H9 (cell line): ENCODE data around the gene MICALL2. TPM values are rescaled to one million over a fixed set of nuclear protein-coding genes. Genes with fewer than 3 reads are reported as not detected.

Experiments
- DNase-seq: peaks from one replicate; pipeline ENCODE4 v3.0.0-alpha.2; 2017
- H2AFZ ChIP-seq: one replicate; pipeline ENCODE4 v1.6.1; 2013; ENCODE audit warnings: mild to moderate bottlenecking, low read length, control low read depth, moderate library complexity
- H2AK5ac ChIP-seq: 2 replicates; pipeline ENCODE4 v1.6.1; 2013; ENCODE audit warnings: low read length, control low read depth, mixed read lengths; ENCODE audit not compliant: insufficient read length
- H2BK120ac ChIP-seq: one replicate; pipeline ENCODE4 v1.6.1; 2013; ENCODE audit warnings: low read depth, mild to moderate bottlenecking, low read length, control low read depth, inconsistent platforms; ENCODE audit not compliant: poor library complexity, severe bottlenecking
- H2BK12ac ChIP-seq: 2 replicates; pipeline ENCODE4 v1.6.1; 2013; ENCODE audit warnings: low read length, control low read depth, mixed read lengths, low read depth; ENCODE audit not compliant: insufficient read length
- H2BK15ac ChIP-seq: 2 replicates; pipeline ENCODE4 v1.6.1; 2013; ENCODE audit warnings: low read depth, low read length, control low read depth
- H2BK20ac ChIP-seq: one replicate; pipeline ENCODE4 v1.6.1; 2013; ENCODE audit warnings: low read depth, mild to moderate bottlenecking, low read length, control low read depth, inconsistent platforms; ENCODE audit not compliant: poor library complexity, severe bottlenecking
- H2BK5ac ChIP-seq: 2 replicates; pipeline ENCODE4 v1.6.1; 2013; ENCODE audit warnings: low read length, control low read depth, mixed read lengths; ENCODE audit not compliant: insufficient read length
- H3K14ac ChIP-seq: 2 replicates; pipeline ENCODE4 v1.6.1; 2013; ENCODE audit warnings: low read length, control low read depth; ENCODE audit not compliant: insufficient read depth
- H3K18ac ChIP-seq: 2 replicates; pipeline ENCODE4 v1.6.1; 2013; ENCODE audit warnings: low read depth, mild to moderate bottlenecking, mixed read lengths, low read length, control low read depth; ENCODE audit not compliant: insufficient read length
- H3K23ac ChIP-seq: 2 replicates; pipeline ENCODE4 v1.6.1; 2013; ENCODE audit warnings: low read length, control low read depth, mixed read lengths, low read depth; ENCODE audit not compliant: insufficient read length
- H3K23me2 ChIP-seq: 2 replicates; pipeline ENCODE4 v1.6.1; 2013; ENCODE audit warnings: low read depth, mild to moderate bottlenecking, mixed read lengths, low read length, control low read depth; ENCODE audit not compliant: insufficient read length, poor library complexity, severe bottlenecking
- H3K27ac ChIP-seq: 2 replicates; pipeline ENCODE4 v1.5.1; 2013; ENCODE audit warnings: low read length, control low read depth, mixed read lengths, low read depth; ENCODE audit not compliant: insufficient read length
- H3K27me3 ChIP-seq: 2 replicates; pipeline ENCODE4 v1.6.1; 2013; ENCODE audit warnings: low read length, control low read depth, inconsistent platforms; ENCODE audit not compliant: insufficient read depth
- H3K4ac ChIP-seq: 2 replicates; pipeline ENCODE4 v1.6.1; 2013; ENCODE audit warnings: low read depth, mild to moderate bottlenecking, control low read depth, inconsistent platforms, low read length, moderate library complexity
- H3K4me1 ChIP-seq: 2 replicates; pipeline ENCODE4 v1.6.1; 2013; ENCODE audit warnings: low read length, control low read depth, inconsistent platforms; ENCODE audit not compliant: insufficient read depth
- H3K4me2 ChIP-seq: 2 replicates; pipeline ENCODE4 v1.6.1; 2013; ENCODE audit warnings: low read length, control low read depth, mixed read lengths; ENCODE audit not compliant: insufficient read length, insufficient read depth
- H3K56ac ChIP-seq: 2 replicates; pipeline ENCODE4 v1.6.1; 2013; ENCODE audit warnings: low read depth, mild to moderate bottlenecking, mixed read lengths, low read length, control low read depth; ENCODE audit not compliant: insufficient read length
- H3K79me1 ChIP-seq: 2 replicates; pipeline ENCODE4 v1.6.1; 2013; ENCODE audit warnings: low read depth, mild to moderate bottlenecking, moderate library complexity, low read length, control low read depth, inconsistent platforms; ENCODE audit not compliant: insufficient read depth, poor library complexity, severe bottlenecking
- H3K79me2 ChIP-seq: 2 replicates; pipeline ENCODE4 v1.6.1; 2013; ENCODE audit warnings: low read length, control low read depth, inconsistent platforms; ENCODE audit not compliant: insufficient read depth
- H3K9ac ChIP-seq: 2 replicates; pipeline ENCODE4 v1.6.1; 2013; ENCODE audit warnings: low read length, control low read depth, mixed read lengths; ENCODE audit not compliant: insufficient read length; ENCODE audit errors: extremely low read depth
- H3K9me3 ChIP-seq: one replicate; pipeline ENCODE4 v1.6.1; 2013; ENCODE audit warnings: low read depth, low read length, inconsistent platforms; ENCODE audit not compliant: control insufficient read depth
- H3T11ph ChIP-seq: one replicate; pipeline ENCODE4 v1.6.1; 2013; ENCODE audit warnings: mild to moderate bottlenecking, low read length, control low read depth, inconsistent platforms
- H4K20me1 ChIP-seq: one replicate; pipeline ENCODE4 v1.6.1; 2013; ENCODE audit not compliant: control insufficient read depth, insufficient read length, insufficient read depth
- H4K5ac ChIP-seq: 2 replicates; pipeline ENCODE4 v1.6.1; 2013; ENCODE audit warnings: low read depth, mild to moderate bottlenecking, mixed read lengths, low read length, control low read depth; ENCODE audit not compliant: insufficient read length
- H4K8ac ChIP-seq: replicated peaks from 2 replicates; pipeline ENCODE4 v1.6.1; 2013; ENCODE audit warnings: low read length, control low read depth, mixed read lengths, low read depth; ENCODE audit not compliant: insufficient read length
- H4K91ac ChIP-seq: 2 replicates; pipeline ENCODE4 v1.6.1; 2013; ENCODE audit warnings: low read depth, mild to moderate bottlenecking, moderate library complexity, mixed read lengths, low read length, control low read depth; ENCODE audit not compliant: insufficient read length
- H3K27ac Mint-ChIP-seq, 3 experiments: 2 replicates in 2 of 3; 3 replicates in 1 of 3; pipeline ENCODE4 v1.8.0; 2020 to 2021; ENCODE audit warnings: mixed read lengths in 3 of 3, mild to moderate bottlenecking in 1 of 3, moderate library complexity in 1 of 3
- H3K27me3 Mint-ChIP-seq: 2 replicates; pipeline ENCODE4 v1.8.0; 2021; ENCODE audit warnings: low read depth, mild to moderate bottlenecking, moderate library complexity, mixed read lengths
- H3K36me3 Mint-ChIP-seq, 3 experiments: 2 replicates in 2 of 3; 3 replicates in 1 of 3; pipeline ENCODE4 v1.8.0; 2020 to 2021; ENCODE audit warnings: low read depth in 3 of 3, mixed read lengths in 3 of 3; ENCODE audit not compliant: insufficient read depth in 1 of 3
- H3K4me1 Mint-ChIP-seq, 2 experiments: 2 replicates each; pipeline ENCODE4 v1.8.0; 2020; ENCODE audit warnings: mixed read lengths in 2 of 2
- H3K4me3 Mint-ChIP-seq, 2 experiments: 2 replicates in 1 of 2; 3 replicates in 1 of 2; pipeline ENCODE4 v1.8.0; 2020 to 2021; ENCODE audit warnings: mild to moderate bottlenecking in 2 of 2, mixed read lengths in 2 of 2, moderate library complexity in 1 of 2
- H3K9me3 Mint-ChIP-seq, 2 experiments: 2 replicates in 1 of 2; 3 replicates in 1 of 2; pipeline ENCODE4 v1.8.0; 2020; ENCODE audit warnings: mild to moderate bottlenecking in 2 of 2, mixed read lengths in 2 of 2, moderate library complexity in 1 of 2
- CTCF ChIP-seq: fragments of 200-600 bp; sonication (generic); conservative IDR thresholded peaks from 3 replicates; pipeline ENCODE4 v1.8.0; 2021; ENCODE audit warnings: antibody characterized with exemption, mild to moderate bottlenecking
- WGBS: extraction: QIAGEN DNeasy Blood & Tissue Kit; methylation state at CpG from one replicate; pipeline ENCODE4 v1.1.7; 2013; ENCODE audit warnings: missing lambda C conversion rate, low lambda C conversion rate, mixed read lengths; ENCODE audit not compliant: insufficient read length; ENCODE audit errors: extremely low coverage; 5-methylcytosine and 5-hydroxymethylcytosine counted together
- total RNA-seq: library from RNA; stranded (reverse); gene quantifications from 2 replicates; pipeline ENCODE4 v1.2.1, GENCODE V29; 2021

Gene MICALL2
- total RNA-seq, 1 experiment from 2014 or later, result 7.1 TPM

- H3K4me1 ChIP-seq, result no peaks in the 10 kb centered on the region
- peaks cover 49% of the 10 kb centered on the region for H3K27me3 Mint-ChIP-seq
- no peaks in the 10 kb centered on the region for H3K9me3 ChIP-seq
- H2BK5ac ChIP-seq, result no peak overlapping the region
- H3K79me1 ChIP-seq, result no peaks in the 10 kb centered on the region
- no peak overlapping the region for H3K27ac ChIP-seq
- H3K23me2 ChIP-seq, result no peaks in the 10 kb centered on the region
- no peak overlapping the region for H2BK20ac ChIP-seq
- H4K91ac ChIP-seq, result no peak overlapping the region
- H3K9ac ChIP-seq, result no peak overlapping the region
- DNase-seq, result no peak
- H3K4me1 Mint-ChIP-seq, result 0 out of 4 replicates have a peak, but pooled peaks cover 0 to 3% of the 10 kb centered on the region in 2 experiments
- no peak overlapping the region for H3K4me3 Mint-ChIP-seq
- WGBS, result no CpG with 5 or more reads among the region's 4 CpGs
- no peak overlapping the region for H2BK120ac ChIP-seq
- H3K14ac ChIP-seq, result no peak overlapping the region
- no peak overlapping the region for H3K56ac ChIP-seq
- no peak overlapping the region for H2AFZ ChIP-seq
- H3K23ac ChIP-seq, result no peak overlapping the region
- no peaks in the 10 kb centered on the region; a peak in 1 of 7 replicates for H3K36me3 Mint-ChIP-seq
- H2BK12ac ChIP-seq, result no peak overlapping the region
- no peak overlapping the region for H2AK5ac ChIP-seq
- no peaks in the 10 kb centered on the region for H3K27me3 ChIP-seq
- H3K9me3 Mint-ChIP-seq, result peaks cover 8 to 10% of the 10 kb centered on the region in 2 experiments
- H3T11ph ChIP-seq, result no peak overlapping the region
- H4K5ac ChIP-seq, result no peak overlapping the region
- no peak overlapping the region for H3K18ac ChIP-seq
- no peak overlapping the region for H4K8ac ChIP-seq
- H3K4ac ChIP-seq, result no peak overlapping the region
- no peak overlapping the region for H3K4me2 ChIP-seq
- H3K27ac Mint-ChIP-seq, result no peak overlapping the region
- TF ChIP-seq CTCF, result no peak
- H2BK15ac ChIP-seq, result no peak overlapping the region
- H3K79me2 ChIP-seq, result no peaks in the 10 kb centered on the region
- no peaks in the 10 kb centered on the region for H4K20me1 ChIP-seq
These were observed 67.8 kb downstream of the MICALL2 start for GRCh38 chr7:1391449-1391848.
